NCI-H2227 treated with DMSO at 0.1 percent for 48 hours (cell line): Measurements from ENCODE around the gene FAM76B.

ENCODE experiments used
- DNase-seq: peaks from one replicate; lab custom pipeline; 2025; lab: John Stamatoyannopoulos, UW

FAM76B gene

GRCh38 chr11:95792200-95792599, 2.6 kb upstream of the FAM76B start:
- DNase-seq = no peak

GRCh38 chr11:95791709-95792033, 2.1 kb upstream of the FAM76B start:
- no peak for DNase-seq

- peak; percentile 38 for DNase-seq
Observed at GRCh38 chr11:95790933-95791708, 1.5 kb upstream of the FAM76B start.

GRCh38 chr11:95790123-95790932, 746 bp upstream of the FAM76B start, which contains the start of gene CEP57:
Gene CEP57 (plus strand): TSS chr11:95790498. CDS start chr11:95790699, 201 bp downstream.
- DNase-seq = peak; percentile 88

GRCh38 chr11:95788921-95789505, 569 bp downstream of the FAM76B start:
- no peak for DNase-seq

GRCh38 chr11:95780544-95780943, 9.0 kb downstream of the FAM76B start:
- no peak for DNase-seq

- no peak for DNase-seq
Observed at GRCh38 chr11:95778699-95779098, 10.9 kb downstream of the FAM76B start.

GRCh38 chr11:95776859-95777258, 12.7 kb downstream of the FAM76B start:
- DNase-seq = no peak

GRCh38 chr11:95768521-95768920, 21.1 kb downstream of the FAM76B start:
- no peak for DNase-seq

- DNase-seq = no peak
Observed at GRCh38 chr11:95767498-95767897, 22.1 kb downstream of the FAM76B start.

- no peak for DNase-seq
Observed at GRCh38 chr11:95766701-95767100, 22.9 kb downstream of the FAM76B start.

- DNase-seq = peak; percentile 30
Observed at GRCh38 chr11:95764267-95764898, 25.2 kb downstream of the FAM76B start.

GRCh38 chr11:95762534-95762933, 27.0 kb downstream of the FAM76B start:
- no peak for DNase-seq

GRCh38 chr11:95760941-95761340, 28.6 kb downstream of the FAM76B start:
- no peak for DNase-seq

GRCh38 chr11:95751515-95751914, 38.1 kb downstream of the FAM76B start:
- DNase-seq = no peak

GRCh38 chr11:95750101-95750500, 39.5 kb downstream of the FAM76B start:
- no peak for DNase-seq

- DNase-seq = no peak
Observed at GRCh38 chr11:95739108-95739938, 50.3 kb downstream of the FAM76B start.

GRCh38 chr11:95736809-95737208, 52.8 kb downstream of the FAM76B start:
- no peak for DNase-seq

GRCh38 chr11:95736355-95736754, 53.2 kb downstream of the FAM76B start:
- no peak for DNase-seq

- DNase-seq = no peak
Observed at GRCh38 chr11:95734009-95734572, 55.5 kb downstream of the FAM76B start.

- DNase-seq = no peak
Observed at GRCh38 chr11:95732930-95733602, 56.5 kb downstream of the FAM76B start.
